ENCODE data around the gene C20orf202. TPM values are rescaled to one million over a fixed set of nuclear protein-coding genes. Genes with fewer than 3 reads are reported as not detected.

The C20orf202 gene
- polyA plus RNA-seq, 1 donor = 0.43 TPM

- DNase-seq = no peak
These were observed 18.5 kb upstream of the C20orf202 start, which contains the start of gene TMEM74B for GRCh38 chr20:1184638-1185315. Gene TMEM74B (minus strand): TSS chr20:1184981. CDS start chr20:1183801, 1,180 bp downstream.

- DNase-seq = no peak
These were observed 17.9 kb upstream of the C20orf202 start for GRCh38 chr20:1185316-1185741.

GRCh38 chr20:1185790-1186334 is 17.4 kb upstream of the C20orf202 start:
- peak; percentile 37 for DNase-seq

GRCh38 chr20:1186367-1186991 is 16.8 kb upstream of the C20orf202 start:
- DNase-seq = no peak

- DNase-seq = no peak
These were observed 15.6 kb upstream of the C20orf202 start for GRCh38 chr20:1187605-1188171.

- DNase-seq = no peak
These were observed 14.9 kb upstream of the C20orf202 start for GRCh38 chr20:1188347-1188746.

- no peak for DNase-seq
These were observed 13.4 kb upstream of the C20orf202 start for GRCh38 chr20:1189827-1190226.

- DNase-seq = no peak
These were observed 12.4 kb upstream of the C20orf202 start for GRCh38 chr20:1190847-1191246.

GRCh38 chr20:1191299-1191698 is 12.0 kb upstream of the C20orf202 start:
- no peak for DNase-seq

- DNase-seq = no peak
These were observed 8.0 kb upstream of the C20orf202 start for GRCh38 chr20:1195226-1195625.

- DNase-seq = no peak
These were observed 6.6 kb upstream of the C20orf202 start for GRCh38 chr20:1196634-1197033.

GRCh38 chr20:1197801-1198200 is 5.5 kb upstream of the C20orf202 start:
- DNase-seq = no peak

GRCh38 chr20:1198751-1199150 is 4.5 kb upstream of the C20orf202 start:
- no peak for DNase-seq

GRCh38 chr20:1199212-1199873 is 3.9 kb upstream of the C20orf202 start:
- DNase-seq = no peak

GRCh38 chr20:1199964-1200363 is 3.3 kb upstream of the C20orf202 start:
- DNase-seq = no peak

GRCh38 chr20:1203630-1204029 is 376 bp downstream of the C20orf202 start:
- DNase-seq = no peak

- no peak for DNase-seq
These were observed 859 bp downstream of the C20orf202 start for GRCh38 chr20:1204113-1204512.

- DNase-seq = no peak
These were observed 1.3 kb downstream of the C20orf202 start for GRCh38 chr20:1204576-1204975.

- no peak for DNase-seq
These were observed 2.5 kb downstream of the C20orf202 start for GRCh38 chr20:1205802-1206201.

GRCh38 chr20:1206366-1207148 is 3.3 kb downstream of the C20orf202 start:
- DNase-seq = no peak

GRCh38 chr20:1207293-1207878 is 4.1 kb downstream of the C20orf202 start:
- no peak for DNase-seq
